HUES64 (cell line): ENCODE measurements around the gene EEF2KMT.
A peak's percentile ranks its signal among the peaks of the same experiment; 100 is the strongest.
"Not testable (repeated sequence)": the region's sequence is repeated elsewhere in the genome, so short reads cannot be mapped to it uniquely, and the experiment has no call there.

Experiments
- H3K27ac ChIP-seq: 2 replicates; pipeline ENCODE4 v1.7.0; 2013; ENCODE audit warnings: low read depth, low read length, inconsistent platforms
- H3K27me3 ChIP-seq: 2 replicates; pipeline ENCODE4 v1.6.1; 2013; ENCODE audit warnings: mild to moderate bottlenecking, low read length; ENCODE audit not compliant: insufficient read depth
- H3K36me3 ChIP-seq: 2 replicates; pipeline ENCODE4 v1.6.1; 2013; ENCODE audit warnings: mild to moderate bottlenecking, low read length; ENCODE audit not compliant: insufficient read depth
- H3K4me1 ChIP-seq: 2 replicates; pipeline ENCODE4 v1.6.1; 2013; ENCODE audit warnings: mild to moderate bottlenecking, low read length, moderate library complexity; ENCODE audit not compliant: insufficient read depth
- H3K4me3 ChIP-seq: 2 replicates; pipeline ENCODE4 v1.5.1; 2013; ENCODE audit warnings: mild to moderate bottlenecking, low read length, moderate library complexity
- H3K9ac ChIP-seq: 2 replicates; pipeline ENCODE4 v1.6.1; 2013; ENCODE audit warnings: mild to moderate bottlenecking, low read depth, low read length
- H3K9me3 ChIP-seq: 2 replicates; pipeline ENCODE4 v1.6.1; 2013; ENCODE audit warnings: low read depth, low read length; ENCODE audit not compliant: insufficient read depth
- WGBS: fragments of 150-250, 120-280 bp; methylation state at CpG from one replicate; pipeline ENCODE4 v1.1.7; 2013; ENCODE audit warnings: missing lambda C conversion rate; 5-methylcytosine and 5-hydroxymethylcytosine counted together

EEF2KMT gene

DNA sequence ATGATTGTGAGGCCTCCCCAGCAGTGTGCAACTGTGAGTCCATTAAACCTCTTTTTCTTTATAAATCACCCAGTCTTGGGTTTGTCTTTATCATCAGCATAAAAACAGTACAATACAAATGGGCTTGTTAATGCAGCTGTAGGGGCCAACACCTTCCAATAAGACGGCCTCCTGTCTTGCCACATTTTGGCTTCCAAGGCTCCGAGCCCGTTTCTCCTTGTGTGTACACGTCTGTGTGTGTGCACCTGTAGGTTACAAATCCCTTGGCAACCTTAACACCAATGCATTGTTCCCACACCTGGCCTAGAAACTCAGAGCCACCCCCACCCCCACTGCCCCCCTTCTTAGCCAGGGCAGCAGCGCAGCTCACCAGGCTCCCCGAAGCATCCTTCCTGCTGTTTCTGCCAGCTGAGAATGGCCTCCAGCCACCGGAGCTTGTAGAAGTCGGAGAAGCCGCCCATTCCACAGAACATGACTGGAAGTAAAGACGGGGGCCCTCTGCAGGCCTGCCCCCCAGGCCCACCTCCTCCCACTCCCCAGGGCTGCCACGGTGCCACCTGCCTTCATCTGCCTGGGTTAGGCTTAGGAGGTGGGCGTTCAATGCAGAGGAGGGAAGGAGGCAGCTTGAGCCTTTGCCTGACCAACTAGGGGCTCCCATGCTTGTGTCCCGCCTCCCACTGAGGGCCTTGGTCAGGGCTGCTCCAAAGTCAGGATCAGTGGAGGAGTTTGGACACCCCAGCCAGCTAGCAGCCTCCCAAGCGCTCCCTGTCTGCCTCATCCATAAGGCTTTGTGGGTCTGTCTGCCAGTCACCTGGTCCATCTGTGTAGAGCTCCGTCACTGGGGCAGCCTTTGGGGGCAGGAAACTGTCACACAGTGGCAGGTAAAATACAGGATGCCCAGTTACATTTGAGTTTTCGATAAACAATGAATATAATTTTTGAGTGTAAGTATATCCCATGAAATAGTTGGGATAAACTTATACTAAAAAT lies 42.4 kb downstream of the EEF2KMT start:
- Histone ChIP-seq H3K9ac (no peak overlapping the region), H3K4me1 (peaks cover 10% of the 10 kb centered on the region), H3K4me3 (no peak overlapping the region), H3K27ac (no peak overlapping the region), H3K27me3 (no peaks in the 10 kb centered on the region), H3K9me3 (no peaks in the 10 kb centered on the region), H3K36me3 (no peaks in the 10 kb centered on the region)
- 92% methylated on average over 16 of the region's 16 CpGs for WGBS

DNA sequence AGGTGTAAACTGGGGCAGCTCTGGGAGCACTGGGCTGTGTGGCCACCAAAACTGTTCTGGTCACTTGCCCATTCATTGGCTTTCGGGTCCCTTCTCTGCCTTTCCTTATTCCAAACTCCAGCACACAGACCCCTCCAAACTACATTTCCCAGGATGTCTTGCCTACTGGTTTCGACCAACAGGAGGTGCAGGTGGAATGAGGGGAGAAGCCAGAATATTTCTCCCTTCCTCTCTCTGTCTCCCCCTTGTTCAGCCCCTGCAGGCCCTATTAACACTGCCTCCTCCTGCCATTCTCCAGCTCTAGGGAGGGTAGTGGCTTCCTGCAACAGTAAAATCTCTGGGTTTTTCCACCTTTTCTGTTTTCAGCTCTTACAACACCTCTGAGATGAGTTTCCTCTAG lies 50.7 kb downstream of the EEF2KMT start:
- Histone ChIP-seq H3K9me3 (no peaks in the 10 kb centered on the region), H3K36me3 (no peaks in the 10 kb centered on the region), H3K27me3 (no peaks in the 10 kb centered on the region), H3K4me1 (no peaks in the 10 kb centered on the region; the same call in 1 of the 2 replicates), H3K4me3 (no peak overlapping the region), H3K27ac (no peak overlapping the region), H3K9ac (no peak overlapping the region)
- WGBS, result 81% methylated on average over 1 of the region's 2 CpGs

DNA sequence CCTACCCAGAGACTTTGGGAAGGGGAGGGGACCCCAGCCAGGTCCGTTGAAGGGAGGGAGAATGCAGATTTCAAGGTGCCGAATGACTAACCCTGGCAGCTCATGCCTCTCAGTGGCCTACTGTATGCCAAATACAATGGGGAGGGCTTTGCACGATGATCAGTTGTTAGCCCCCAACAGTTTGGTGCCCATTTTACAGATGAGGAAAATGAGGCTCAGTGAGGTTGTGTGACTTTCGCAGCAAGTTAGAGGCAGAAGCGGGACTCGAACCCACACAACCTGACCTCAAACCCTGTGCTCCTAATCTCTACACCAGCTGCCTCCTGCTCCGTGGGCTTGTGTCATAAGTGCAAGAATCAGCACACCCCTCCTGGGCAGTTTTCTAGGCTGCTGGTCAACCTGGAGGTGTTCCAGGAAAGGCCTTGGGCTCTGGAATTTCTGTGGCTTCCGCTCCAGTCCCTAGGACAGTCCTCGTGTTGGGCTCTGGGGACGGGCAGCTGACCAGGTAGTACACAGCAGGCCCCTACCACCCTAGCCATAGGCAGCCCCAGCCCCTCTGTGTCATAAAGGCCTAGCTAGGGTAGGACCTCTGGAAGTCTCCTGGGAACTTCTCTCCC lies 52.0 kb downstream of the EEF2KMT start:
- Histone ChIP-seq H3K4me1 (no peaks in the 10 kb centered on the region; the same call in 1 of the 2 replicates), H3K27me3 (no peaks in the 10 kb centered on the region), H3K27ac (no peak overlapping the region), H3K4me3 (no peak overlapping the region), H3K9ac (no peak overlapping the region), H3K36me3 (no peaks in the 10 kb centered on the region), H3K9me3 (no peaks in the 10 kb centered on the region)
- 93% methylated on average over 10 of the region's 10 CpGs for WGBS

DNA sequence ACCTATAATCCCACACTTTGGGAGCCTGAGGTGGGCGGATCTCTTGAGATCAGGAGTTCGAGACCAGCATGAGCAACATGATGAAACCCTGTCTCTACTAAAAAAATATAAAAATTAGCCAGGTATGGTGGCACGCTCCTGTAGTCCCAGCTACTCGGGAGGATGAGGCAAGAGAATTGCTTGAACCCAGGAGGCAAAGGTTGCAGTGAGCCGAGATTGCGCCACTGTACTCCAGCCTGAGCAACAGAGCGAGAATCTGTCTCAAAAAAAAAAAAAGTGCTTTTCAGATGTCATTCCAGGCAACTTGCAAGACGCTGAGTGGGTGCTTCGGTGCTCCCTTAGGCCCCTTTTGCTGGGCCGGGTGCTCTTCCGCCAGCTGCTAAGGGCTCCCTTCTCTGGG lies 53.0 kb downstream of the EEF2KMT start:
- H3K27ac ChIP-seq, H3K9me3 ChIP-seq, H3K4me3 ChIP-seq, H3K27me3 ChIP-seq, H3K36me3 ChIP-seq, H3K4me1 ChIP-seq, H3K9ac ChIP-seq: not testable (repeated sequence)
- WGBS, result 97% methylated on average over 11 of the region's 11 CpGs

DNA sequence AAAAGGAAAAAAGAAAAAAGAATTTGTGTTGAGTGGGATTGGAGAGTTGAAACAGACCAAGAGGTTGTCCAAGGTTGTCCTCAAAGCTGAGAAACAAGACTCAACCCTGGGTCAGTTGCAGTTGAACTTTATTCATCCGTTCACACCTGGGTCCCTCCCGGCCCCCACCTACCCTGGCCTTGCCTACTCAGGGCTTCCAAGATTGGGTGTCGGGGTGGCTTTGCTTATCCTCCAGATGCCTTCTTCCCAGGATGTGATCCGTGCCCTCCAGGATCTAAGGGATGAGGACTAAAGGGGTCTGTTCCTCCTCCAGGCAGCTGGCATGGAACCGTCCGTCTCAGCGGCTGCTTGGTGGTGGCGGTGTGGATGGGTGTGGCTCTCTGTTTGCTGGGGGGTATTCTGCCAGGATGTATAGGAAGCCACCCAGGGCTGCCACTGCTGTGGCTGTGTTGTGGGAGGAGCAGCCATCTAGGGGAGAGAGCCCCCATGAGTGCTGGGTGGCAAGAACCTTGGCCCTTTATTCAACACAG lies 53.5 kb downstream of the EEF2KMT start:
- Histone ChIP-seq H3K27ac (no peak overlapping the region), H3K9ac (no peak overlapping the region), H3K4me1 (no peaks in the 10 kb centered on the region; the same call in 1 of the 2 replicates), H3K36me3 (no peaks in the 10 kb centered on the region), H3K9me3 (no peaks in the 10 kb centered on the region), H3K27me3 (no peaks in the 10 kb centered on the region), H3K4me3 (no peak overlapping the region)
- 92% methylated on average over 8 of the region's 8 CpGs for WGBS

DNA sequence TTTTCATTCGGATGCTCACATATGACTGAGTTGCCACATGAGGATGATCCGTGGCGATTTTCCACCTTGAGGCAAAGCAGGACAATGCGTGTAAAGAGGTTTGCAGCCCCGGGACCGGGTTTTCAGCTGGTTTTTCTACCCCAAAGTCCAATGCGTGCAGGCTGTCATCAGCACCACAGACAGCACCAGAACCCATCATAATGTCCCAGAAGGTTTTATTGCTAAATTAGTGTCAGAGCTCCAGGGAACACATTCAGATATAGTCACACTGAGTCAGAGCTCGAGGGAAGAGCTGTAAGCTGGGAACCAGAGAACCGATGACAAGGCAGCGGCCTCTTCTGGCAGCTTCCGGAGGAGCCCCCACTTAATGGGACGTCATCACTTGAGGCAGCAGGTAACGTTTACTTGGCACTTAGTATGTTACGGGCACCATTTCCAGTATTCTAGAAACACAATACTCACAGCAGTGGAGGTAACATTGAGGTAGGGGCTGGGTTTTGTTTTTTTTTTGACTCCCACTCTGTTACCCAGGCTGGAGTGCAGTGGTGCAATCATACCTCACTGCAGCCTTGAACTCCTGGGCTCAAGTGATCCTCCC lies 54.9 kb downstream of the EEF2KMT start:
- no peak overlapping the region for H3K4me3 ChIP-seq
- H3K27ac ChIP-seq, result no peak overlapping the region
- H3K36me3 ChIP-seq, result no peaks in the 10 kb centered on the region
- H3K9ac ChIP-seq, result no peak overlapping the region
- H3K4me1 ChIP-seq, result no peaks in the 10 kb centered on the region; the same call in 1 of the 2 replicates
- H3K27me3 ChIP-seq, result no peaks in the 10 kb centered on the region
- 80% methylated on average over 14 of the region's 14 CpGs for WGBS
- no peaks in the 10 kb centered on the region for H3K9me3 ChIP-seq

DNA sequence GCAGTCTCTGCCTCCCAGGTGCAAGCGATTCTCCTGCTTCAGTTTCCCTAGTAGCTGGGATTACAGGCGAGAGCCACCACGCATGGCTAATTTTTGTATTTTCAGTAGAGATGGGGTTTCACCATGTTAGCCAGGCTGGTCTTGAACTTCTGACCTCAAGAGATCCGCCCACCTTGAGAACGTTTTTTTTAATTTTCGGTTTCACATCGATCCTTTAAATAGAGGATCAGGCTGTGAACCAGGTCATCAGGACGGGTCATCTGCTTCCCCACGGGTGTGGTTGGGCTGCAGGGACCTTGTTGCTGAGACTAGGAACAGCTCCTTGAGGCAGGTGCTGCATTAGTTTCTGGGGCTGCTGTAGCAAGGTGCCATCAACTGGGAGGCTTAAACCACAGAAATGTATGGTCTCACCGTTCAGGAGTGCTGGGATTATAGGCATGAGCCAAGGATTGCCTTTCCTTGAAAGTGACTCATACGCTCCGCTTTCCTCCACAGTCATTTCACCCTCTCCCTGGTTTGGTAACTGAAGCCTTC lies 55.9 kb downstream of the EEF2KMT start:
- peaks cover 5% of the 10 kb centered on the region for H3K4me1 ChIP-seq
- H3K9me3 ChIP-seq, result no peaks in the 10 kb centered on the region
- WGBS, result 86% methylated on average over 12 of the region's 12 CpGs
- no peak overlapping the region for H3K9ac ChIP-seq
- no peaks in the 10 kb centered on the region for H3K27me3 ChIP-seq
- no peak overlapping the region for H3K27ac ChIP-seq
- H3K4me3 ChIP-seq, result no peak overlapping the region
- no peaks in the 10 kb centered on the region for H3K36me3 ChIP-seq

DNA sequence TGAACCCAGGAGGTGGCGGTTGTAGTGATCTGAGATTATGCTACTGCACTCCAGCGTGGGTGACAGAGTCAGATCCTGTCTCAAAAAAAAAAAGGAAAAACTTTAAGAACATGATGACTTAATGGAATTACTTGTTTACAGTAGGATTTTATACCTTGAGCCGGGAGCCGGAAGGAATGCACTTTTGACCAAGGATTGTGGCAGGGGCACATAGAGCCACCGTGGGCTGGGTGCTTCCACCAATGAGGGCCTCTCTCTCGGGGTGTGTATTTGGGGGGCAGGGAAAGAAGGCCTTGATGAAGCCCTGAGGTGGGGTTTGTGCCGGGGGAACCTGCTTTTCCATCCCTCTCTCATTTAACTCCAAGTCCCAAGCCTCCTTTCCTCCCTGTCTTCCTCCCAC lies 57.1 kb downstream of the EEF2KMT start:
- H3K27ac ChIP-seq, result no peak overlapping the region
- no peaks in the 10 kb centered on the region for H3K36me3 ChIP-seq
- WGBS, result 90% methylated on average over 7 of the region's 7 CpGs

DNA sequence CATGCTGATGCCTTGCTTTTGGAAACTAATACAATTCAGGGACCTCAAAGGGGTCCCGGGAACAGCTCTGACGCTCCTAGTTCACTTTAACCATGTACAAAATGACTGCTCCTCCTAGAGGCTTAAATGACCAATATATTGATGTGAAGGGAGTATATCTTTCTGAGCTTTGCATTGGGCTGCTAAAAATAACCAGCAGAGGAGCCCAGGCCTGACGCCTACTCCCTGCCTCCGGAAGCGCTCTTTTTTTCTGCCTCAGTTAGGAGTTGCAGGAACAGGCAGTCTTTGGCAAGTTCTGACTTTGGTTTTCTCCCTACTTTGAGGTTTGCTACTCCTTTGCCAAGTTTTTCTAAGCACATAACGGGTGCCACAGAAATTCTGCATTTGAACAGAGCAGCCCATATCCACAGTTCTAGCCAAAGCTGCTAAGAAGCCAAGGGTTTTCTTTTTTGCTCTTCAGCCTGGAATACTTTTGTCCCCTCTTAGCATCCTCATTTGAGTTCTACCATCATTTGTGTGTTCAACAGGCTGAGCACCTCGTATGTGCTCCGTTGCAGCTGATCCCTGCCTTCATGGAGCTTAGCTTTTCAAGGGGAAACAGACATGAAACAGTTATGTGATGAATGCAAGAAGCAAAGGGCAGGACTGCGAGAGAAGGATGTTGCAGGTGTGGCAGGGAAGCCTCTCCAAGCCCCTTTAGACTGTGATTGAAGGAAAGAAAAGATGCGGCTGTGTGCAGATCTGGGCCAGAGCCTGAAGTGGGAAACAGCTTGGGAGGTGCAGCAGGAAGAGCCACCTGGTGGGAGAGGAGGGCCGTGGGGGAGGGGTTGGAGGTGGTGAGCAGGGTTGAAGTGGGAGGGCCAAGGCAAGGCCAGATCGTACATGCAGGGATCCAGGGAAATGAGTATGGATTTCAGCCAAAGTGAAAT lies 61.1 kb downstream of the EEF2KMT start:
- Histone ChIP-seq H3K9me3 (no peaks in the 10 kb centered on the region), H3K4me1 (peaks cover 15% of the 10 kb centered on the region), H3K4me3 (no peak overlapping the region), H3K9ac (peak overlapping the region; percentile 23; the same call in 1 of the 2 replicates), H3K36me3 (no peaks in the 10 kb centered on the region), H3K27ac (peak overlapping the region; percentile 52), H3K27me3 (peaks cover 9% of the 10 kb centered on the region)
- 56% methylated on average over 12 of the region's 12 CpGs for WGBS

More for the DNA sequence above, 57.1 kb downstream of the EEF2KMT start:
- Histone ChIP-seq H3K9ac (no peak overlapping the region), H3K4me1 (peaks cover 11% of the 10 kb centered on the region), H3K4me3 (no peak overlapping the region), H3K9me3 (no peaks in the 10 kb centered on the region), H3K27me3 (no peaks in the 10 kb centered on the region)

DNA sequence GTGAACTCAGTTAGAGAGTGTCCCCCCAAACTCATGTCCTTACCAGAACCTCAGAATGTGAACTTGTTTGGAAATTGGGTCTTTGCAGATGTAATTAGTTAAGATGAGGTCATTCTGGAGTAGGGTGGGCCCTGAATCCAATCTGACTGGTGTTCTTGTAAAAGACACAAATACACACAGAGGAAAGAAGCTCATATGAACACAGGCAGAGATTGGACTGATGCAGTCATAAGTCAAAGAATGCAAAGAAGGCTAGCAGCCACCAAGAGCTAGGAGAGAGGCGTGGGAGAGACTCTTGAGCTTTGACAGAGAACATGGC lies 61.7 kb downstream of the EEF2KMT start:
- Histone ChIP-seq H3K9ac (no peak overlapping the region), H3K27me3 (peaks cover 9% of the 10 kb centered on the region), H3K9me3 (no peaks in the 10 kb centered on the region), H3K4me3 (no peak overlapping the region), H3K4me1 (peaks cover 15% of the 10 kb centered on the region), H3K27ac (peak overlapping the region; percentile 50; the same call in 1 of the 2 replicates), H3K36me3 (no peaks in the 10 kb centered on the region)
- WGBS, result 89% methylated on average over 1 of the region's 1 CpG
